HL-60 (cell line): ENCODE data around the gene PCNX3.
"Not testable (repeated sequence)": the region's sequence is repeated elsewhere in the genome, so short reads cannot be mapped to it uniquely, and the experiment has no call there.

Experiments
- DNase-seq, 2 experiments: peaks; one replicate each; pipeline ENCODE4 v3.0.0-alpha.2; 2010 to 2020; ENCODE audit warnings: low read depth in 1 of 2, low spot score in 1 of 2
- H3K27ac ChIP-seq: fragments of 250-450 bp; sonication (Bioruptor Pico); replicated peaks from 2 replicates; pipeline ENCODE4 v1.5.1; 2020; ENCODE audit warnings: mild to moderate bottlenecking, moderate library complexity
- H3K27me3 ChIP-seq: fragments of 250-450 bp; sonication (Bioruptor Pico); 2 replicates; pipeline ENCODE4 v1.5.1; 2021; ENCODE audit warnings: mild to moderate bottlenecking, moderate library complexity; ENCODE audit not compliant: insufficient read depth, poor library complexity, severe bottlenecking
- H3K4me3 ChIP-seq: replicated peaks from 2 replicates; pipeline ENCODE4 v1.5.1; 2011; ENCODE audit warnings: mild to moderate bottlenecking, control low read depth, low read length; ENCODE audit not compliant: insufficient read depth
- CTCF ChIP-seq: IDR thresholded peaks from one replicate; pipeline ENCODE4 v1.5.1; 2011; ENCODE audit warnings: low read length, control low read depth, inconsistent platforms; ENCODE audit not compliant: insufficient read depth
- GABPA ChIP-seq: IDR thresholded peaks from 2 replicates; pipeline ENCODE4 v1.6.1; 2012; ENCODE audit warnings: low read depth
- POLR2AphosphoS5 ChIP-seq: IDR thresholded peaks from 2 replicates; pipeline ENCODE4 v1.6.1; 2012; ENCODE audit warnings: low read depth
- REST ChIP-seq: IDR thresholded peaks from 2 replicates; pipeline ENCODE4 v1.6.1; 2012; ENCODE audit warnings: low read depth; ENCODE audit not compliant: insufficient replicate concordance
- SPI1 ChIP-seq: IDR thresholded peaks from 2 replicates; pipeline ENCODE4 v1.6.1; 2012; ENCODE audit warnings: low read depth, mild to moderate bottlenecking, borderline replicate concordance

The PCNX3 gene

DNA sequence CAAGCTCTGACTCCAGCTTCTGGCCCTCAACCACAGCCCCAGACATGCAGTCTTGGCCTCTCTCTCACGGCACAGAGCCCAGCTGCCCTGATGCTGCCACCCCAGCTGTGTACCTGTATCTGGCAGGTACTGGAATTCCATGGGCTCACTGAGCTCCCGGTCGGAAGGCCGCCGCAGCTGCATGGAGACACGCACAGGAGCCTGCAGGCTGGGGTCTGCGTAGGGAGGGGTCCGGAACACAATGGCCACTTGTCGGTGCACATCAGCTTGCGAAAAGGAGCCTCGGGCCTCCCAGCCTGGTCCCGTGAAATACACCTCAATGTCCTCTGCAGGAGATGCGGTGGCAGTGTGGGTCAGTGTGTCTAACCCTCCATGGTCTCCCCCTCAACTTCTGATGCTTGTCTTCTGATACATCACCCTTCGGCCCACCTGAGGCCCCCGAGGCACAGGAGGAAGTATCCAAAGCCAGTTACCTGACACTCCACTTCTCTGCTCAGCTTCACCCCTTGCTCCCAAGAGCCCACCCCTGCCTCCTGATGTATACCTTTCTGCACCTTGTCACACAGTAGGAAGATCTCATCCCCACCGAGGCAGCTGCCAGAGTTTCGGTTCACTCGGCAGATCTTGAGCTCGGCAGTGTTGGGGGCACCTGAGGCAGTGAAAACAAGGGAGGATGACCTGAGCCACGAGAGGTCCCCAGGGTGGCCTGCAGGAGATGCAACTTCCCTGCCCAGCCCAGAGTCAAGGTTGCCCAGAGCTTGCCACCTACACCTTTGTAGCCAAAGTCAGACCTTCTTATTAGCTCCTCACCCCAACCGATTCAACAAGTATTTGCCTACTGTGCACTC lies 42.8 kb downstream of the PCNX3 start:
- H3K4me3 ChIP-seq: no peak overlapping the region
- no peaks in the 10 kb centered on the region for H3K27me3 ChIP-seq
- no peak overlapping the region for H3K27ac ChIP-seq
- TF ChIP-seq SPI1: no peak
- TF ChIP-seq CTCF: no peak
- no peak for TF ChIP-seq GABPA
- no peak for TF ChIP-seq REST
- TF ChIP-seq POLR2AphosphoS5: no peak
- no peak for DNase-seq

DNA sequence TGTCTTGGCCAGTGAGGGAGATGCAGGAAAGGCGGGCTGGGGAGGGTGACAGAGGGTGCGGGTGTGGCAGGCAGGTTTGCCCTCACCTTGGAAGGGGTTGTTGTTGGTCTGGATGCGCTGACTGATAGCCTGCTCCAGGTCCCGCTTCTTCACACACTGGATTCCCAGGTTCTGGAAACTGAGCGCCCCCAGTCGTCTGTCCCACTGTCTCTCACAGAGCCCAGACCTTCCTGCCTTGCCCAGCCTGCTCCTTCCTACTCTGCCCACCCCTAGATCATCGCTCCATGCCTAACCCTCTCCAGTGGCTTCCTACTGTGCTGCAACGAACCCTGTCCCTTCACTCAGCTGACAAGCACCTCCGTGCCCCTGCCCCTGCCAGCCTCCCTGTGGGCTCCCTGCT lies 44.5 kb downstream of the PCNX3 start:
- no peaks in the 10 kb centered on the region for H3K27me3 ChIP-seq
- TF ChIP-seq GABPA (no peak), POLR2AphosphoS5 (no peak), REST (no peak), SPI1 (no peak), CTCF (no peak)
- no peak overlapping the region for H3K27ac ChIP-seq
- DNase-seq: no peak
- no peak overlapping the region for H3K4me3 ChIP-seq

DNA sequence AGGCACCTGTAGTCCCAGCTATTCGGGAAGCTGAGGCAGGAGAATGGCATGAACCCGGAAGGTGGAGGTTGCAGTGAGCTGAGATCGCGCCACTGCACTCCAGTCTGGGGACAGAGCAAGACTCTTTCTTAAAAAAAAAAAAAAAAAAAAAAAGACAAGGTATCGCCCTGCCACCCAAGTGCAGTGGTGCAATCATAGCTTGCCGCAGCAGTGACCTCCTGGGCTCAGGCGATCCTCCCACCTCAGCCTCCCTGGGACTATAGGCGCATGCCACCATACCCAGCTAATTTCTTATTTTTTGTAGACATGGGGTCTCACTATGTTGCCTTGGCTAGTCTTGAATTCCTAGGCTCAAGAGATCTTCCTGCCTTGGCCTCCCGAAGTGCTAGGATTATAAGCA lies 45.3 kb downstream of the PCNX3 start:
- H3K4me3 ChIP-seq, H3K27me3 ChIP-seq, H3K27ac ChIP-seq, DNase-seq: not testable (repeated sequence)

- DNase-seq: no peak
- H3K27ac ChIP-seq: peak overlapping the region; percentile 67
- peak overlapping the region; percentile 97 for H3K4me3 ChIP-seq
- TF ChIP-seq SPI1 (no peak), GABPA (no peak), REST (no peak), POLR2AphosphoS5 (no peak), CTCF (no peak)
- H3K27me3 ChIP-seq: no peaks in the 10 kb centered on the region
Observed at GRCh38 chr11:65661599-65662246, 46.1 kb downstream of the PCNX3 start.
